B cell (primary cell): ENCODE measurements around the gene PDCD7. TPM values are rescaled to one million over a fixed set of nuclear protein-coding genes. Genes with fewer than 3 reads are reported as not detected.

Source experiments
- ATAC-seq: fragments of 200-7000 bp; cut with Tn5 transposase; one replicate; pipeline ENCODE4 v1.10.0; 2021; ENCODE audit warnings: low read depth, mild to moderate bottlenecking, moderate number of reproducible peaks, moderate library complexity
- CTCF ChIA-PET: fragments of 350-600 bp; sonication (Branson Sonifier 250); formaldehyde crosslinking; loops from one replicate; lab custom pipeline; 2021; ENCODE audit warnings: antibody characterized with exemption, inconsistent platforms; lab: Charles Lee
- POLR2A ChIA-PET: fragments of 350-600 bp; sonication (Branson Sonifier 250); formaldehyde crosslinking; loops from one replicate; lab custom pipeline; 2021; ENCODE audit warnings: antibody characterized with exemption; lab: Charles Lee
- DNase-seq: peaks from one replicate; pipeline ENCODE4 v3.0.0; 2013
- H2AFZ ChIP-seq: 2 replicates; pipeline ENCODE4 v1.6.1; 2012; ENCODE audit warnings: mild to moderate bottlenecking, low read depth, low read length; ENCODE audit not compliant: insufficient read depth, poor library complexity, severe bottlenecking
- H3K27ac ChIP-seq, 2 donors: 1 replicate in 1 of 2; 2 replicates in 1 of 2; pipeline ENCODE4 v1.5.1; 2012 to 2013; ENCODE audit warnings: low read length in 2 of 2, mild to moderate bottlenecking in 2 of 2, moderate library complexity in 1 of 2
- H3K27me3 ChIP-seq, 4 experiments: fragments of 200-600 bp in 1 of 4; sonication (generic) in 1 of 4; replicated peaks in 1 of 4; 1 replicate in 2 of 4; 2 replicates in 2 of 4; pipeline versions ENCODE4 v1.6.1 to v1.7.0; 2013 to 2016; ENCODE audit warnings: low read length in 3 of 4, mild to moderate bottlenecking in 2 of 4, mixed read lengths in 1 of 4, moderate library complexity in 1 of 4; ENCODE audit not compliant: insufficient read depth in 4 of 4, control insufficient read depth in 3 of 4; ENCODE audit errors: control extremely low read depth in 1 of 4
- H3K36me3 ChIP-seq, 2 experiments: replicated peaks in 1 of 2; 1 replicate in 1 of 2; 2 replicates in 1 of 2; pipeline versions ENCODE4 v1.6.1 to v1.7.1; 2013; ENCODE audit warnings: low read length in 1 of 2; ENCODE audit not compliant: insufficient read depth in 2 of 2, control insufficient read depth in 1 of 2; ENCODE audit errors: control extremely low read depth in 1 of 2, extremely low read depth in 1 of 2
- H3K4me1 ChIP-seq, 2 donors: fragments of 200-600 bp in 1 of 2; sonication (generic) in 1 of 2; 1 replicate in 1 of 2; 2 replicates in 1 of 2; pipeline versions ENCODE4 v1.5.1 to v1.6.1; 2013 to 2017; ENCODE audit warnings: low read length in 2 of 2; ENCODE audit not compliant: control insufficient read depth in 2 of 2, insufficient read depth in 2 of 2
- H3K4me2 ChIP-seq: replicated peaks from 2 replicates; pipeline ENCODE3; 2012; ENCODE audit warnings: mild to moderate bottlenecking, low read depth, low read length; ENCODE audit not compliant: poor library complexity, severe bottlenecking
- H3K4me3 ChIP-seq, 5 experiments: fragments of 200-600 bp in 1 of 5; sonication (generic) in 1 of 5; 1 replicate in 3 of 5; 2 replicates in 2 of 5; pipeline versions ENCODE4 v1.5.1 to v1.7.0; 2011 to 2016; ENCODE audit warnings: low read length in 4 of 5, mild to moderate bottlenecking in 4 of 5, low read depth in 2 of 5, control low read depth in 1 of 5, moderate library complexity in 1 of 5; ENCODE audit not compliant: insufficient read depth in 1 of 5; ENCODE audit errors: control extremely low read depth in 1 of 5, extremely low read depth in 1 of 5
- H3K79me2 ChIP-seq: fragments of 200-600 bp; sonication (generic); one replicate; pipeline ENCODE4 v1.6.0; 2016; ENCODE audit warnings: low read length; ENCODE audit not compliant: control insufficient read depth, insufficient read depth
- H3K9ac ChIP-seq: fragments of 200-600 bp; sonication (generic); 2 replicates; pipeline ENCODE4 v1.6.1; 2017; ENCODE audit warnings: mild to moderate bottlenecking, low read length, moderate library complexity
- H3K9me3 ChIP-seq, 3 donors: one replicate each; pipeline versions ENCODE4 v1.6.1 to v1.7.1; 2013; ENCODE audit warnings: low read length in 2 of 3; ENCODE audit not compliant: control insufficient read depth in 2 of 3, insufficient read depth in 1 of 3; ENCODE audit errors: control extremely low read depth in 1 of 3
- H4K20me1 ChIP-seq: 2 replicates; pipeline ENCODE4 v1.6.0; 2012; ENCODE audit warnings: mild to moderate bottlenecking, low read length; ENCODE audit not compliant: insufficient read depth, control insufficient read depth, poor library complexity, severe bottlenecking
- H3K27ac Mint-ChIP-seq: one replicate; pipeline ENCODE4 v1.8.0; 2021; ENCODE audit warnings: mixed read lengths
- H3K27me3 Mint-ChIP-seq: one replicate; pipeline ENCODE4 v1.8.0; 2021; ENCODE audit warnings: mixed read lengths
- H3K4me1 Mint-ChIP-seq: one replicate; pipeline ENCODE4 v1.8.0; 2021; ENCODE audit warnings: mixed read lengths
- H3K4me3 Mint-ChIP-seq: one replicate; pipeline ENCODE4 v1.8.0; 2021; ENCODE audit warnings: mixed read lengths
- H3K9me3 Mint-ChIP-seq: one replicate; pipeline ENCODE4 v1.8.0; 2022; ENCODE audit warnings: mixed read lengths; ENCODE audit not compliant: insufficient read depth
- CTCF ChIP-seq: fragments of 200-600 bp; IDR thresholded peaks from one replicate; pipeline ENCODE4 v1.8.0; 2022; ENCODE audit warnings: antibody characterized with exemption, mild to moderate bottlenecking
- EZH2 ChIP-seq: IDR thresholded peaks from 2 replicates; pipeline ENCODE4 v1.6.1; 2012; ENCODE audit warnings: borderline replicate concordance, low read depth, mild to moderate bottlenecking, moderate library complexity, low read length; ENCODE audit not compliant: insufficient read depth, poor library complexity, severe bottlenecking
- WGBS: methylation state at CpG from one replicate; pipeline ENCODE4 v1.1.5; 2013; ENCODE audit warnings: missing lambda C conversion rate; ENCODE audit not compliant: insufficient coverage; 5-methylcytosine and 5-hydroxymethylcytosine counted together
- intact Hi-C: fragments of 100-400 bp; cut with micrococcal nuclease; formaldehyde crosslinking; loops from one replicate; pipeline ENCODE4 v1.10.0; 2022
- polyA plus RNA-seq: library from polyadenylated mRNA; depleted of rRNA; stranded (reverse); fragments of >200 nt; gene quantifications from 2 replicates; pipeline ENCODE4 v1.2.3, GENCODE V29; 2012
- total RNA-seq, 2 donors: library from RNA; stranded (reverse); fragments of 120-200 nt in 1 of 2; gene quantifications; 1 replicate in 1 of 2; 2 replicates in 1 of 2; pipeline versions ENCODE4 v1.2.3 to v1.2.4, GENCODE V29; 2013 to 2022

Gene PDCD7
- total and polyA plus RNA-seq, 2 donors (not counting 1 experiment from before 2014, with no cell fraction given) = 34.6 to 47.0 TPM

- no peak for TF ChIP-seq EZH2
- TF ChIP-seq CTCF = no peak
- no peaks in the 10 kb centered on the region for H3K4me1 ChIP-seq
- Mint-ChIP-seq H3K27me3 (no peaks in the 10 kb centered on the region), H3K9me3 (no peaks in the 10 kb centered on the region), H3K4me1 (no peaks in the 10 kb centered on the region), H3K27ac (no peak overlapping the region), H3K4me3 (no peak overlapping the region)
- no peaks in the 10 kb centered on the region for H3K9me3 ChIP-seq
- peaks cover 23% of the 10 kb centered on the region for H4K20me1 ChIP-seq
- H3K36me3 ChIP-seq = peaks cover 9 to 44% of the 10 kb centered on the region in 2 experiments
- H3K27me3 ChIP-seq = no peaks in the 10 kb centered on the region
- intact Hi-C loops = no loop called here
- no peak overlapping the region for H2AFZ ChIP-seq
- H3K4me2 ChIP-seq = no peak overlapping the region
- H3K27ac ChIP-seq = no peak overlapping the region
- WGBS = no CpG with 5 or more reads among the region's 1 CpG
- H3K79me2 ChIP-seq = peaks cover 7% of the 10 kb centered on the region
- no peak overlapping the region for H3K4me3 ChIP-seq
- CTCF ChIA-PET = no interaction called here
- ATAC-seq = no peak
- no peak for DNase-seq
- POLR2A ChIA-PET = no interaction called here
- no peak overlapping the region for H3K9ac ChIP-seq
These were observed 30.5 kb upstream of the PDCD7 start for GRCh38 chr15:65164139-65164538.

GRCh38 chr15:65163041-65163440 is 29.4 kb upstream of the PDCD7 start:
- ChIA-PET POLR2A (no interaction called here), CTCF (no interaction called here)
- Mint-ChIP-seq H3K27ac (no peak overlapping the region), H3K4me3 (no peak overlapping the region), H3K27me3 (no peaks in the 10 kb centered on the region), H3K9me3 (no peaks in the 10 kb centered on the region), H3K4me1 (no peaks in the 10 kb centered on the region)
- H2AFZ ChIP-seq = no peak overlapping the region
- H3K9me3 ChIP-seq = no peaks in the 10 kb centered on the region
- TF ChIP-seq EZH2 (no peak), CTCF (no peak)
- H3K4me1 ChIP-seq = no peaks in the 10 kb centered on the region
- ATAC-seq (no peak), DNase-seq (no peak)
- H3K36me3 ChIP-seq = peaks cover 9 to 48% of the 10 kb centered on the region in 2 experiments
- 100% methylated on average over 2 of the region's 4 CpGs for WGBS
- H3K27me3 ChIP-seq = no peaks in the 10 kb centered on the region
- intact Hi-C loops = no loop called here
- peaks cover 5% of the 10 kb centered on the region for H3K79me2 ChIP-seq
- H3K4me3 ChIP-seq = no peak overlapping the region
- H3K27ac ChIP-seq = no peak overlapping the region
- H3K9ac ChIP-seq = no peak overlapping the region
- H4K20me1 ChIP-seq = peaks cover 20% of the 10 kb centered on the region
- no peak overlapping the region for H3K4me2 ChIP-seq
